SU-DHL-6 (cell line): ENCODE data around the gene PALLD.

Experiments
- H2AFZ ChIP-seq: fragments of 200-600 bp; sonication (generic); 2 replicates; pipeline ENCODE4 v1.6.1; 2014; ENCODE audit warnings: low read depth, mild to moderate bottlenecking, moderate library complexity, mixed read lengths, antibody characterized with exemption, low read length; ENCODE audit not compliant: severe bottlenecking
- H3F3A ChIP-seq: fragments of 200-600 bp; shearing (Covaris generic); 2 replicates; pipeline ENCODE4 v1.6.0; 2016; ENCODE audit warnings: antibody characterized with exemption, mild to moderate bottlenecking; ENCODE audit not compliant: insufficient read depth
- H3K27ac ChIP-seq: fragments of 200-600 bp; sonication (generic); 2 replicates; pipeline ENCODE4 v1.5.1; 2016; ENCODE audit warnings: low read depth, mild to moderate bottlenecking, low read length, moderate library complexity, mixed read lengths
- H3K27me3 ChIP-seq: fragments of 200-600 bp; sonication (generic), shearing (Covaris generic); 2 replicates; pipeline ENCODE4 v1.6.0; 2014; ENCODE audit warnings: mild to moderate bottlenecking, low read length
- H3K36me3 ChIP-seq: fragments of 200-600 bp; sonication (generic); 2 replicates; pipeline ENCODE4 v1.6.1; 2014; ENCODE audit warnings: mild to moderate bottlenecking, low read length, mixed read lengths
- H3K4me2 ChIP-seq: fragments of 300-600, 200-600 bp; shearing (Covaris generic), sonication (generic); 2 replicates; pipeline ENCODE4 v1.6.0; 2014; ENCODE audit warnings: low read length, low read depth, mild to moderate bottlenecking; ENCODE audit not compliant: poor library complexity, severe bottlenecking
- H3K4me3 ChIP-seq: fragments of 200-600 bp; sonication (generic); 2 replicates; pipeline ENCODE4 v1.5.1; 2014; ENCODE audit warnings: antibody characterized with exemption, low read length, mild to moderate bottlenecking, mixed read lengths; ENCODE audit not compliant: insufficient read depth, poor library complexity, severe bottlenecking
- H3K79me2 ChIP-seq: fragments of 200-600 bp; sonication (generic); 2 replicates; pipeline ENCODE4 v1.6.1; 2014; ENCODE audit warnings: mild to moderate bottlenecking, low read length, moderate library complexity; ENCODE audit not compliant: insufficient read depth
- H3K9ac ChIP-seq: fragments of 200-600 bp; sonication (generic); 2 replicates; pipeline ENCODE4 v1.7.0; 2014; ENCODE audit warnings: mild to moderate bottlenecking, low read length
- H3K9me2 ChIP-seq: fragments of 200-600 bp; sonication (generic); replicated peaks from 2 replicates; pipeline ENCODE4 v1.6.1; 2014; ENCODE audit warnings: low read length; ENCODE audit not compliant: insufficient read depth
- H3K9me3 ChIP-seq: fragments of 200-600 bp; sonication (generic); 2 replicates; pipeline ENCODE4 v1.6.1; 2014; ENCODE audit warnings: low read length, mixed read lengths; ENCODE audit not compliant: insufficient read depth
- H4K20me1 ChIP-seq: fragments of 200-600 bp; sonication (generic); 2 replicates; pipeline ENCODE4 v1.6.1; 2014; ENCODE audit warnings: low read depth, mild to moderate bottlenecking, antibody characterized with exemption, low read length, moderate library complexity, mixed read lengths
- CTCF ChIP-seq: fragments of 200-600 bp; sonication (generic); IDR thresholded peaks from one replicate; pipeline ENCODE4 v1.5.1; 2017; ENCODE audit warnings: antibody characterized with exemption, mild to moderate bottlenecking, low read length, moderate library complexity; ENCODE audit not compliant: insufficient read depth, poor library complexity, severe bottlenecking
- EZH2phosphoT487 ChIP-seq: fragments of 200-600 bp; sonication (generic), shearing (Covaris generic); conservative IDR thresholded peaks from 2 replicates; pipeline ENCODE4 v1.6.1; 2018; ENCODE audit warnings: mild to moderate bottlenecking, antibody characterized with exemption, low read length, moderate library complexity, mixed read lengths

The PALLD gene

GRCh38 chr4:168519576-168519975 lies 22.7 kb downstream of the PALLD start:
- H3K27me3 ChIP-seq, result no peaks in the 10 kb centered on the region
- H3K36me3 ChIP-seq, result no peaks in the 10 kb centered on the region
- no peak overlapping the region for H3K4me2 ChIP-seq
- no peaks in the 10 kb centered on the region for H3F3A ChIP-seq
- no peak for TF ChIP-seq CTCF
- H3K79me2 ChIP-seq, result no peaks in the 10 kb centered on the region
- H3K9me2 ChIP-seq, result no peaks in the 10 kb centered on the region
- H3K9ac ChIP-seq, result no peak overlapping the region
- H4K20me1 ChIP-seq, result no peaks in the 10 kb centered on the region
- no peak overlapping the region for H3K27ac ChIP-seq
- no peaks in the 10 kb centered on the region for H3K9me3 ChIP-seq
- H3K4me3 ChIP-seq, result no peak overlapping the region
- no peak overlapping the region for H2AFZ ChIP-seq

GRCh38 chr4:168521721-168522120 lies 24.9 kb downstream of the PALLD start:
- Histone ChIP-seq H2AFZ (no peak overlapping the region), H3F3A (no peaks in the 10 kb centered on the region), H3K9me2 (no peaks in the 10 kb centered on the region), H3K4me2 (no peak overlapping the region), H3K36me3 (no peaks in the 10 kb centered on the region), H3K27me3 (no peaks in the 10 kb centered on the region), H4K20me1 (no peaks in the 10 kb centered on the region), H3K27ac (no peak overlapping the region), H3K9ac (no peak overlapping the region), H3K4me3 (no peak overlapping the region), H3K79me2 (no peaks in the 10 kb centered on the region), H3K9me3 (no peaks in the 10 kb centered on the region)
- TF ChIP-seq EZH2phosphoT487 (no peak), CTCF (no peak)

- Histone ChIP-seq H3K27ac (no peak overlapping the region), H2AFZ (no peak overlapping the region), H3K9ac (no peak overlapping the region), H3K27me3 (no peaks in the 10 kb centered on the region), H3F3A (no peaks in the 10 kb centered on the region), H3K79me2 (no peaks in the 10 kb centered on the region), H3K9me3 (no peaks in the 10 kb centered on the region), H3K9me2 (no peaks in the 10 kb centered on the region), H3K36me3 (no peaks in the 10 kb centered on the region), H3K4me2 (no peak overlapping the region), H3K4me3 (no peak overlapping the region), H4K20me1 (no peaks in the 10 kb centered on the region)
- TF ChIP-seq CTCF, result no peak
- TF ChIP-seq EZH2phosphoT487, result no peak
Measured at GRCh38 chr4:168522356-168522755, 25.5 kb downstream of the PALLD start.
